Transverse colon (tissue), 4 donors: ENCODE results near the gene MYO7B. TPM values are rescaled to one million over a fixed set of nuclear protein-coding genes. Genes with fewer than 3 reads are reported as not detected.
"Not testable (repeated sequence)": the region's sequence is repeated elsewhere in the genome, so short reads cannot be mapped to it uniquely, and the experiment has no call there.

Experiments used
- DNase-seq: peaks from one replicate; pipeline ENCODE4 v3.0.0-alpha.2; 2019
- H3K27ac ChIP-seq, 4 donors: fragments of 200-600 bp; sonication (generic); 2 replicates each; pipeline ENCODE4 v1.5.1; 2016 to 2018; ENCODE audit warnings: inconsistent platforms in 4 of 4
- H3K27me3 ChIP-seq: fragments of 200-600 bp; sonication (generic); 2 replicates; pipeline ENCODE4 v1.5.1; 2017; ENCODE audit warnings: inconsistent platforms
- H3K36me3 ChIP-seq, 4 donors: fragments of 200-600 bp; sonication (generic); 2 replicates each; pipeline ENCODE4 v1.5.1; 2017 to 2019; ENCODE audit warnings: inconsistent platforms in 4 of 4
- H3K4me1 ChIP-seq, 4 donors: fragments of 200-600 bp; sonication (generic); 2 replicates each; pipeline ENCODE4 v1.5.1; 2017 to 2020; ENCODE audit warnings: inconsistent platforms in 4 of 4
- H3K4me3 ChIP-seq, 4 donors: fragments of 200-600 bp; sonication (generic); 1 replicate in 1 of 4; 2 replicates in 3 of 4; pipeline versions ENCODE4 v1.5.1 to v1.6.1; 2017 to 2019; ENCODE audit warnings: inconsistent platforms in 4 of 4
- H3K9me3 ChIP-seq, 2 donors: fragments of 200-600 bp; sonication (generic); 2 replicates each; pipeline ENCODE4 v1.5.1; 2017 to 2019; ENCODE audit warnings: inconsistent platforms in 2 of 2
- EP300 ChIP-seq: sonication (generic); formaldehyde crosslinking; IDR thresholded peaks from one replicate; pipeline ENCODE4 v1.6.1; 2017; ENCODE audit warnings: antibody characterized with exemption, low read depth
- POLR2A ChIP-seq: fragments of 450-650 bp; IDR thresholded peaks from one replicate; pipeline ENCODE4 v1.6.1; 2016; ENCODE audit warnings: antibody characterized with exemption, mild to moderate bottlenecking, moderate library complexity
- POLR2AphosphoS5 ChIP-seq, 3 donors: sonication (generic); formaldehyde crosslinking; IDR thresholded peaks; one replicate each; pipeline ENCODE4 v1.6.1; 2016; ENCODE audit warnings: antibody characterized with exemption in 3 of 3
- WGBS, 2 donors: methylation state at CpG; one replicate each; pipeline ENCODE4 v1.1.5; 2018; ENCODE audit warnings: low coverage in 1 of 2; 5-methylcytosine and 5-hydroxymethylcytosine counted together
- in situ Hi-C, 4 donors: fragments of 200-750 bp; cut with MboI; loops; one replicate each; pipeline versions ENCODE4 v1.15.0 to v1.15.1; 2017; ENCODE audit warnings: low sequenced_read_pairs in 3 of 4, low pct_ligation_motif_present in 1 of 4, low pct_unique_long_range_greater_than_20kb in 1 of 4
- intact Hi-C: fragments of 100-400 bp; cut with DNase I; formaldehyde crosslinking; loops from one replicate; pipeline ENCODE4 v1.15.1; 2023; ENCODE audit warnings: low total_unique reads
- total RNA-seq, 4 donors: library from RNA; depleted of rRNA; stranded (reverse); fragments of >200 nt; gene quantifications; one replicate each; pipeline ENCODE4 v1.1.0, GENCODE V29; 2016
- TF ChIP-seq, protein P1 (sequence below), 5 experiments: fragments of 200-600 bp in 3 of 5; fragments of 450-650 bp in 2 of 5; sonication (generic) in 3 of 5; IDR thresholded peaks; 1 replicate in 2 of 5; 2 replicates in 3 of 5; pipeline ENCODE4 v1.5.1; 2016 to 2017; ENCODE audit warnings: antibody characterized with exemption in 5 of 5, inconsistent platforms in 3 of 5, mild to moderate bottlenecking in 2 of 5, moderate library complexity in 1 of 5

MYO7B gene
- total RNA-seq, 4 donors from 2014 or later = 242 to 637 (median 280) TPM

GRCh38 chr2:127567351-127567854 is 31.9 kb downstream of the MYO7B start:
- TF ChIP-seq, protein P1, sequence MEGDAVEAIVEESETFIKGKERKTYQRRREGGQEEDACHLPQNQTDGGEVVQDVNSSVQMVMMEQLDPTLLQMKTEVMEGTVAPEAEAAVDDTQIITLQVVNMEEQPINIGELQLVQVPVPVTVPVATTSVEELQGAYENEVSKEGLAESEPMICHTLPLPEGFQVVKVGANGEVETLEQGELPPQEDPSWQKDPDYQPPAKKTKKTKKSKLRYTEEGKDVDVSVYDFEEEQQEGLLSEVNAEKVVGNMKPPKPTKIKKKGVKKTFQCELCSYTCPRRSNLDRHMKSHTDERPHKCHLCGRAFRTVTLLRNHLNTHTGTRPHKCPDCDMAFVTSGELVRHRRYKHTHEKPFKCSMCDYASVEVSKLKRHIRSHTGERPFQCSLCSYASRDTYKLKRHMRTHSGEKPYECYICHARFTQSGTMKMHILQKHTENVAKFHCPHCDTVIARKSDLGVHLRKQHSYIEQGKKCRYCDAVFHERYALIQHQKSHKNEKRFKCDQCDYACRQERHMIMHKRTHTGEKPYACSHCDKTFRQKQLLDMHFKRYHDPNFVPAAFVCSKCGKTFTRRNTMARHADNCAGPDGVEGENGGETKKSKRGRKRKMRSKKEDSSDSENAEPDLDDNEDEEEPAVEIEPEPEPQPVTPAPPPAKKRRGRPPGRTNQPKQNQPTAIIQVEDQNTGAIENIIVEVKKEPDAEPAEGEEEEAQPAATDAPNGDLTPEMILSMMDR (IDR thresholded peaks at IDR 0.05) = no peak
- TF ChIP-seq POLR2A = no peak
- TF ChIP-seq POLR2AphosphoS5 (IDR thresholded peaks at IDR 0.05) = no peak
- no peak for TF ChIP-seq EP300
- Histone ChIP-seq H3K4me3 (no peak overlapping the region), H3K27me3 (no peaks in the 10 kb centered on the region), H3K36me3 (peaks cover 0 to 14% (median 0%) of the 10 kb centered on the region in 4 donors), H3K9me3 (no peaks in the 10 kb centered on the region), H3K27ac (no peak overlapping the region), H3K4me1 (peaks cover 0 to 9% (median 0%) of the 10 kb centered on the region in 4 donors)
- 86% methylated on average over 5 of the region's 5 CpGs; no CpG with 5 or more reads in 1 of the 2 donors for WGBS, 2 donors
- intact Hi-C loops (no loop called here), in situ Hi-C loops (no loop called here)
- DNase-seq = no peak

- H3K27ac ChIP-seq = no peak overlapping the region
- no peak overlapping the region for H3K4me3 ChIP-seq
- no peak for DNase-seq
- H3K27me3 ChIP-seq = no peaks in the 10 kb centered on the region
- TF ChIP-seq, protein P1 (IDR thresholded peaks at IDR 0.05) = no peak
- no peak for TF ChIP-seq POLR2A
- no peak for TF ChIP-seq EP300
- TF ChIP-seq POLR2AphosphoS5 (IDR thresholded peaks at IDR 0.05) = no peak
- intact Hi-C loops = no loop called here
- H3K4me1 ChIP-seq = peaks cover 0 to 6% (median 0%) of the 10 kb centered on the region in 4 donors
- peaks cover 0 to 14% (median 0%) of the 10 kb centered on the region in 4 donors for H3K36me3 ChIP-seq
- WGBS, 2 donors = 97% methylated on average over 6 of the region's 6 CpGs; no CpG with 5 or more reads in 1 of the 2 donors
- in situ Hi-C loops = no loop called here
- no peaks in the 10 kb centered on the region for H3K9me3 ChIP-seq
Observed at GRCh38 chr2:127568128-127568527, 32.6 kb downstream of the MYO7B start.

DNA sequence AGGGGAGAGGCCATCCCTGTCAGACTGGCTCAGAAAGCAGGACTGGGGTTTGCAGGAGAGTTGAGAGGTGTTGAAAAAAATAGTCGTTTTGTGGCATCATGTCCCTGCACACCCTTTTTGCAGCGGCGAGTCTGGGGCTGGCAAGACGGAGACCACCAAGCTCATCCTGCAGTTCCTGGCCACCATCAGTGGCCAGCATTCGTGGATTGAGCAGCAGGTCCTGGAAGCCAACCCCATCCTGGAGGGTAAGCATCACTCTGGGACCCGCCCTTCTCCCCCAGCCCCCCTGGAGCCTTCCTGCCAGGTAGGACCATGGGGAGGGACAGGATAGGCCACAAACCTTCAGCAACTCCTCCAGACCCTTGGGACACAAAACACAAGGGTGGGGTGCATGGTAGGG is 34.2 kb downstream of the MYO7B start:
- Histone ChIP-seq H3K36me3 (peaks cover 0 to 14% (median 0%) of the 10 kb centered on the region in 4 donors), H3K4me3 (no peak overlapping the region), H3K27ac (no peak overlapping the region), H3K27me3 (no peaks in the 10 kb centered on the region), H3K4me1 (no peaks in the 10 kb centered on the region), H3K9me3 (no peaks in the 10 kb centered on the region)
- TF ChIP-seq, protein P1 (IDR thresholded peaks at IDR 0.05) = no peak
- TF ChIP-seq EP300 (no peak), POLR2A (no peak), POLR2AphosphoS5 (IDR thresholded peaks at IDR 0.05) (no peak)
- WGBS, 2 donors = 85% methylated on average over 6 of the region's 6 CpGs; no CpG with 5 or more reads in 1 of the 2 donors
- intact Hi-C loops (no loop called here), in situ Hi-C loops (no loop called here)
- no peak for DNase-seq

GRCh38 chr2:127570282-127571250 is 35.1 kb downstream of the MYO7B start:
- WGBS, 2 donors = 66 to 72% methylated on average over 9 to 18 of the region's 18 CpGs
- peaks cover 0 to 14% (median 0%) of the 10 kb centered on the region in 4 donors for H3K36me3 ChIP-seq
- TF ChIP-seq, protein P1 (IDR thresholded peaks at IDR 0.05) = no peak
- TF ChIP-seq EP300 = no peak
- no peak for TF ChIP-seq POLR2A
- TF ChIP-seq POLR2AphosphoS5 (IDR thresholded peaks at IDR 0.05) = no peak
- H3K9me3 ChIP-seq = no peaks in the 10 kb centered on the region
- no peak for DNase-seq
- intact Hi-C loops (no loop called here), in situ Hi-C loops (no loop called here)
- H3K27me3 ChIP-seq = no peaks in the 10 kb centered on the region
- H3K4me1 ChIP-seq = no peaks in the 10 kb centered on the region
- H3K27ac ChIP-seq = no peak overlapping the region
- H3K4me3 ChIP-seq = no peak overlapping the region

- WGBS, 2 donors = 94% methylated on average over 2 of the region's 2 CpGs; no CpG with 5 or more reads in 1 of the 2 donors
- H3K4me3 ChIP-seq, H3K27ac ChIP-seq, intact Hi-C loops, H3K36me3 ChIP-seq, DNase-seq, in situ Hi-C loops, H3K9me3 ChIP-seq, H3K27me3 ChIP-seq, H3K4me1 ChIP-seq: not testable (repeated sequence)
Observed at GRCh38 chr2:127572352-127572751, 36.9 kb downstream of the MYO7B start.
